Left ventricle myocardium inferior (tissue), 1 donor: Measurements from ENCODE around the gene MEGF11. TPM values are rescaled to one million over a fixed set of nuclear protein-coding genes. Genes with fewer than 3 reads are reported as not detected.

Experiments
- DNase-seq: peaks from one replicate; pipeline ENCODE4 v3.0.0-alpha.2; 2020
- H3K27ac ChIP-seq: fragments of 200-600 bp; replicated peaks from 2 replicates; pipeline ENCODE4 v1.8.0; 2021
- H3K27me3 ChIP-seq: fragments of 200-600 bp; 2 replicates; pipeline ENCODE4 v1.8.0; 2021; ENCODE audit warnings: low read depth
- H3K36me3 ChIP-seq: fragments of 200-600 bp; 2 replicates; pipeline ENCODE4 v1.8.0; 2021
- H3K4me1 ChIP-seq: fragments of 200-600 bp; 2 replicates; pipeline ENCODE4 v1.8.0; 2021
- H3K4me3 ChIP-seq: fragments of 200-600 bp; 2 replicates; pipeline ENCODE4 v1.8.0; 2021; ENCODE audit warnings: mild to moderate bottlenecking, moderate library complexity
- H3K9me3 ChIP-seq: fragments of 200-600 bp; replicated peaks from 2 replicates; pipeline ENCODE4 v1.8.0; 2021
- CTCF ChIP-seq: fragments of 200-600 bp; IDR thresholded peaks from 2 replicates; pipeline ENCODE4 v1.8.0; 2021; ENCODE audit warnings: antibody characterized with exemption, mild to moderate bottlenecking, borderline replicate concordance
- intact Hi-C: fragments of 100-400 bp; cut with micrococcal nuclease; formaldehyde crosslinking; loops from one replicate; pipeline ENCODE4 v1.11.0; 2022
- total RNA-seq: library from RNA; stranded (reverse); fragmentation: NEBNext Ultra II Directional; extraction: Animal tissue kit (Norgen Biotek cat#: 25700); gene quantifications from one replicate; pipeline ENCODE4 v1.2.1, GENCODE V29; 2021
- donor health status: DM: no; HTN: yes; CAD: no; lungs with severe emphysema.

The MEGF11 gene
- total RNA-seq, 1 donor from 2014 or later, result not detected

GRCh38 chr15:66171841-66172240, 81.7 kb downstream of the MEGF11 start:
- no peaks in the 10 kb centered on the region for H3K9me3 ChIP-seq
- intact Hi-C loops, result no loop called here
- no peak for DNase-seq
- no peaks in the 10 kb centered on the region for H3K4me1 ChIP-seq
- peaks cover 62% of the 10 kb centered on the region for H3K27me3 ChIP-seq
- H3K36me3 ChIP-seq, result no peaks in the 10 kb centered on the region
- no peak for TF ChIP-seq CTCF
- H3K27ac ChIP-seq, result no peak overlapping the region
- H3K4me3 ChIP-seq, result no peak overlapping the region

GRCh38 chr15:66170716-66171115, 82.8 kb downstream of the MEGF11 start:
- no peak for TF ChIP-seq CTCF
- Histone ChIP-seq H3K9me3 (no peaks in the 10 kb centered on the region), H3K27me3 (peaks cover 52% of the 10 kb centered on the region), H3K36me3 (no peaks in the 10 kb centered on the region), H3K4me1 (no peaks in the 10 kb centered on the region), H3K27ac (no peak overlapping the region), H3K4me3 (no peak overlapping the region)
- intact Hi-C loops, result no loop called here
- DNase-seq, result no peak

GRCh38 chr15:66170042-66170441, 83.5 kb downstream of the MEGF11 start:
- no peak overlapping the region for H3K27ac ChIP-seq
- TF ChIP-seq CTCF, result no peak
- no peak for DNase-seq
- peaks cover 52% of the 10 kb centered on the region for H3K27me3 ChIP-seq
- no peaks in the 10 kb centered on the region for H3K9me3 ChIP-seq
- intact Hi-C loops, result no loop called here
- H3K4me1 ChIP-seq, result no peaks in the 10 kb centered on the region
- no peak overlapping the region for H3K4me3 ChIP-seq
- H3K36me3 ChIP-seq, result no peaks in the 10 kb centered on the region

GRCh38 chr15:66169625-66170024, 83.9 kb downstream of the MEGF11 start:
- H3K27ac ChIP-seq, result no peak overlapping the region
- TF ChIP-seq CTCF, result no peak
- H3K9me3 ChIP-seq, result no peaks in the 10 kb centered on the region
- intact Hi-C loops, result no loop called here
- H3K36me3 ChIP-seq, result no peaks in the 10 kb centered on the region
- DNase-seq, result no peak
- H3K4me3 ChIP-seq, result no peak overlapping the region
- peaks cover 50% of the 10 kb centered on the region for H3K27me3 ChIP-seq
- H3K4me1 ChIP-seq, result no peaks in the 10 kb centered on the region

GRCh38 chr15:66169023-66169422, 84.5 kb downstream of the MEGF11 start:
- no peak overlapping the region for H3K4me3 ChIP-seq
- no peak overlapping the region for H3K27ac ChIP-seq
- TF ChIP-seq CTCF, result no peak
- H3K27me3 ChIP-seq, result peaks cover 44% of the 10 kb centered on the region
- H3K9me3 ChIP-seq, result no peaks in the 10 kb centered on the region
- DNase-seq, result no peak
- H3K4me1 ChIP-seq, result no peaks in the 10 kb centered on the region
- H3K36me3 ChIP-seq, result no peaks in the 10 kb centered on the region
- intact Hi-C loops, result no loop called here

GRCh38 chr15:66167854-66168253, 85.7 kb downstream of the MEGF11 start:
- no peak for DNase-seq
- H3K4me3 ChIP-seq, result no peak overlapping the region
- peaks cover 33% of the 10 kb centered on the region for H3K27me3 ChIP-seq
- TF ChIP-seq CTCF, result no peak
- intact Hi-C loops, result no loop called here
- H3K27ac ChIP-seq, result no peak overlapping the region
- H3K36me3 ChIP-seq, result no peaks in the 10 kb centered on the region
- no peaks in the 10 kb centered on the region for H3K9me3 ChIP-seq
- H3K4me1 ChIP-seq, result no peaks in the 10 kb centered on the region
